GM23248 (cell line): ENCODE data around the gene KRTAP5-7.

Source experiments
- EZH2 ChIP-seq: fragments of 200-600 bp; sonication (generic); IDR thresholded peaks from 2 replicates; pipeline ENCODE4 v1.6.1; 2018; ENCODE audit warnings: antibody characterized with exemption, mild to moderate bottlenecking; ENCODE audit not compliant: insufficient read depth, poor library complexity, severe bottlenecking
- EZH2phosphoT487 ChIP-seq: fragments of 200-600 bp; sonication (generic); IDR thresholded peaks from 2 replicates; pipeline ENCODE4 v1.6.1; 2018; ENCODE audit warnings: antibody characterized with exemption, moderate library complexity, mild to moderate bottlenecking, low read depth; ENCODE audit not compliant: insufficient read depth

DNA sequence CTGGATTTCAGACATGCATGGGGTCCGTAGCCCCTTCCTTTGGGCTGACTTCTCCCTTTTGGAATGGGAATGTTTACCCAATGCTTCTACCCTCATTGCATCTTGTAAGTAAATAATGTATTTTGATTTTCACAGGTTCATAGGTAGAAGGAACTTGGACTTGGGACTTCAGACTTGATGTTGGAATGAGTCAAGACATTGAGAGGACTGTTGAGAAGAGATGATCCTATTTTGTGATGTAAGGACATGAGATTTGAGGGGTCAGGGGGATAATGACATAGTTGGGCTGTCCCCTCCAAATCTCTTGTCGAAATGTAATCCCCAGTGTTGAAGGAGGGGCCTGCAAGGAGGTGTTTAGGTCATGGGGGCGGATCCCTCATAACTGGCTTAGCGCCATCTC, 37.4 kb downstream of the KRTAP5-7 start:
- TF ChIP-seq EZH2phosphoT487 (no peak), EZH2 (no peak)
